Kidney (tissue), 14 donors: ENCODE results near the gene HOXB6. TPM values are rescaled to one million over a fixed set of nuclear protein-coding genes. Genes with fewer than 3 reads are reported as not detected.

Experiments
- DNase-seq, 5 donors: peaks; one replicate each; pipeline ENCODE4 v3.0.0-alpha.2; 2013 to 2020
- FAIRE-seq: peaks from 2 replicates; lab custom pipeline; 2012; peaks lifted over from hg19 to GRCh38; lab: Jason Lieb, UNC
- H3K27ac ChIP-seq, 2 donors: one replicate each; pipeline ENCODE4 v1.7.0; 2013; ENCODE audit warnings: low read depth in 2 of 2, low read length in 2 of 2, inconsistent platforms in 1 of 2
- H3K27me3 ChIP-seq: one replicate; pipeline ENCODE4 v1.7.1; 2013; ENCODE audit warnings: low read length, inconsistent platforms; ENCODE audit not compliant: control insufficient read depth, insufficient read depth
- H3K36me3 ChIP-seq, 3 donors: one replicate each; pipeline versions ENCODE4 v1.7.0 to v1.7.1; 2013; ENCODE audit warnings: low read length in 3 of 3, control low read depth in 1 of 3, inconsistent platforms in 1 of 3; ENCODE audit not compliant: insufficient read depth in 3 of 3, control insufficient read depth in 2 of 3
- H3K4me1 ChIP-seq, 3 donors: one replicate each; pipeline versions ENCODE4 v1.7.0 to v1.7.1; 2013; ENCODE audit warnings: low read length in 3 of 3, inconsistent platforms in 1 of 3, low read depth in 1 of 3; ENCODE audit not compliant: control insufficient read depth in 2 of 3, insufficient read depth in 2 of 3
- H3K4me3 ChIP-seq, 3 donors: one replicate each; pipeline versions ENCODE4 v1.7.0 to v1.8.1; 2013; ENCODE audit warnings: low read length in 3 of 3, control low read depth in 1 of 3, inconsistent platforms in 1 of 3
- H3K9ac ChIP-seq, 3 donors: one replicate each; pipeline versions ENCODE4 v1.7.0 to v1.7.1; 2013; ENCODE audit warnings: low read length in 3 of 3, control low read depth in 1 of 3, inconsistent platforms in 1 of 3
- H3K9me3 ChIP-seq, 3 donors: one replicate each; pipeline versions ENCODE4 v1.7.0 to v1.7.1; 2013; ENCODE audit warnings: low read length in 3 of 3, control low read depth in 1 of 3, inconsistent platforms in 1 of 3; ENCODE audit not compliant: control insufficient read depth in 2 of 3, insufficient read depth in 1 of 3
- CTCF ChIP-seq: IDR thresholded peaks from 3 replicates; pipeline ENCODE4 v1.5.1; 2012; ENCODE audit warnings: mild to moderate bottlenecking, moderate library complexity, borderline replicate concordance; ENCODE audit not compliant: insufficient read depth; ENCODE audit errors: extremely low read depth
- intact Hi-C: fragments of 100-400 bp; cut with DNase I; formaldehyde crosslinking; loops from one replicate; pipeline ENCODE4 v1.11.1; 2022
- polyA plus RNA-seq: library from polyadenylated mRNA; stranded (reverse); fragments of 350-450 nt; fragmentation: Illumina TruSeq; extraction: RNeasy Lipid Tissue Mini Kit (QIAGEN cat#74804); gene quantifications from one replicate; pipeline ENCODE4 v1.2.3, GENCODE V29; 2014; ENCODE audit warnings: low read depth, low replicate concordance; ENCODE audit not compliant: insufficient read depth
- total RNA-seq: library from RNA; stranded (reverse); fragmentation: NEBNext Ultra II Directional; extraction: Animal tissue kit (Norgen Biotek cat#: 25700); gene quantifications from one replicate; pipeline ENCODE4 v1.2.1, GENCODE V29; 2021
- donor health status: control.
- donor health status: control.
- donor health status: control.
- donor health status: control.
- donor health status: control.
- donor health status: DM: yes; HTN: yes; CAD: no.
- donor health status: Normal renal cell carcinoma (clear cell type).

HOXB6 gene
- total and polyA plus RNA-seq, 2 donors from 2014 or later: 44.0 to 90.2 TPM

- H3K27me3 ChIP-seq: peaks cover 36% of the 10 kb centered on the region
- intact Hi-C loops: no loop called here
- H3K9me3 ChIP-seq: no peaks in the 10 kb centered on the region
- H3K9ac ChIP-seq: peak overlapping the region in 2 of 3 donors; percentile 24 to 81
- H3K4me3 ChIP-seq: peak overlapping the region in 1 of 3 donors; percentile 9
- peak overlapping the region; percentile 38 to 89 for H3K27ac ChIP-seq
- FAIRE-seq: no peak
- H3K36me3 ChIP-seq: no peaks in the 10 kb centered on the region
- H3K4me1 ChIP-seq: peaks cover 0 to 9% (median 0%) of the 10 kb centered on the region in 3 donors
- peak in 3 of 5 donors; percentile 40 to 64 (median 51) for DNase-seq
- TF ChIP-seq CTCF: no peak
Observed at GRCh38 chr17:48621410-48622392, 16.9 kb upstream of the HOXB6 start.

GRCh38 chr17:48620461-48621139, 15.8 kb upstream of the HOXB6 start:
- Histone ChIP-seq H3K4me1 (peaks cover 0 to 11% (median 0%) of the 10 kb centered on the region in 3 donors), H3K27ac (peak overlapping the region; percentile 85 to 89), H3K36me3 (no peaks in the 10 kb centered on the region), H3K27me3 (peaks cover 43% of the 10 kb centered on the region), H3K9ac (peak overlapping the region; percentile 8 to 81 (median 43)), H3K4me3 (peak overlapping the region; percentile 7 to 44 (median 29)), H3K9me3 (no peaks in the 10 kb centered on the region)
- no peak for TF ChIP-seq CTCF
- FAIRE-seq: no peak
- intact Hi-C loops: no loop called here
- DNase-seq: peak in 4 of 5 donors; percentile 61 to 80 (median 72)

GRCh38 chr17:48619826-48620449, 15.2 kb upstream of the HOXB6 start:
- no peak for FAIRE-seq
- no peaks in the 10 kb centered on the region for H3K36me3 ChIP-seq
- peak overlapping the region; percentile 85 to 89 for H3K27ac ChIP-seq
- H3K4me1 ChIP-seq: peaks cover 0 to 11% (median 0%) of the 10 kb centered on the region in 3 donors
- peak overlapping the region; percentile 7 to 44 (median 38) for H3K4me3 ChIP-seq
- peak overlapping the region in 2 of 3 donors; percentile 43 to 81 for H3K9ac ChIP-seq
- no peak for TF ChIP-seq CTCF
- peak in 3 of 5 donors; percentile 52 to 71 (median 64) for DNase-seq
- H3K9me3 ChIP-seq: no peaks in the 10 kb centered on the region
- peaks cover 47% of the 10 kb centered on the region for H3K27me3 ChIP-seq
- intact Hi-C loops: no loop called here
